ENCODE data around the gene DNMT1. TPM values are rescaled to one million over a fixed set of nuclear protein-coding genes. Genes with fewer than 3 reads are reported as not detected.
"Not testable (repeated sequence)": the region's sequence is repeated elsewhere in the genome, so short reads cannot be mapped to it uniquely, and the experiment has no call there.

DNMT1 gene
- polyA plus RNA-seq, 3 donors = 99.0 to 106 (median 102) TPM

- DNase-seq (ENCODE audit: low read depth in 3 of 3, low spot score in 2 of 3) = no peak
These were observed 27.6 kb upstream of the DNMT1 start for GRCh38 chr19:10222201-10222890.

- no peak for DNase-seq (ENCODE audit: low read depth in 3 of 3, low spot score in 2 of 3)
These were observed 25.9 kb upstream of the DNMT1 start for GRCh38 chr19:10220695-10221094.

- no peak for DNase-seq (ENCODE audit: low read depth in 3 of 3, low spot score in 2 of 3)
These were observed 24.9 kb upstream of the DNMT1 start for GRCh38 chr19:10219678-10220077.

GRCh38 chr19:10217085-10217484, 22.3 kb upstream of the DNMT1 start:
- DNase-seq (ENCODE audit: low read depth in 3 of 3, low spot score in 2 of 3) = no peak

GRCh38 chr19:10214784-10215183, 20.0 kb upstream of the DNMT1 start:
- no peak for DNase-seq (ENCODE audit: low read depth in 3 of 3, low spot score in 2 of 3)

- DNase-seq (ENCODE audit: low read depth in 3 of 3, low spot score in 2 of 3) = no peak
These were observed 16.9 kb upstream of the DNMT1 start for GRCh38 chr19:10211691-10212090.

- DNase-seq (ENCODE audit: low read depth in 3 of 3, low spot score in 2 of 3) = no peak
These were observed 16.3 kb upstream of the DNMT1 start for GRCh38 chr19:10211061-10211460.

- no peak for DNase-seq (ENCODE audit: low read depth in 3 of 3, low spot score in 2 of 3)
These were observed 14.6 kb upstream of the DNMT1 start for GRCh38 chr19:10209315-10209714.

GRCh38 chr19:10207026-10207425, 12.3 kb upstream of the DNMT1 start:
- DNase-seq (ENCODE audit: low read depth in 3 of 3, low spot score in 2 of 3) = no peak

GRCh38 chr19:10206226-10206885, 11.6 kb upstream of the DNMT1 start:
- no peak for DNase-seq (ENCODE audit: low read depth in 3 of 3, low spot score in 2 of 3)

- DNase-seq (ENCODE audit: low read depth in 3 of 3, low spot score in 2 of 3) = no peak
These were observed 10.9 kb upstream of the DNMT1 start for GRCh38 chr19:10205636-10206035.

GRCh38 chr19:10203686-10204085, 8.9 kb upstream of the DNMT1 start:
- DNase-seq (ENCODE audit: low read depth in 3 of 3, low spot score in 2 of 3) = no peak

- DNase-seq (ENCODE audit: low read depth in 3 of 3, low spot score in 2 of 3) = no peak
These were observed 6.4 kb upstream of the DNMT1 start for GRCh38 chr19:10201176-10201575.

GRCh38 chr19:10200101-10200500, 5.3 kb upstream of the DNMT1 start:
- not testable (repeated sequence) for DNase-seq (ENCODE audit: low read depth in 3 of 3, low spot score in 2 of 3)

- DNase-seq (ENCODE audit: low read depth in 3 of 3, low spot score in 2 of 3) = not testable (repeated sequence)
These were observed 4.3 kb upstream of the DNMT1 start for GRCh38 chr19:10198889-10199644.

GRCh38 chr19:10195199-10195519, 406 bp upstream of the DNMT1 start:
- no peak for DNase-seq (ENCODE audit: low read depth in 3 of 3, low spot score in 2 of 3)

GRCh38 chr19:10193790-10194499, 808 bp downstream of the DNMT1 start:
- no peak for DNase-seq (ENCODE audit: low read depth in 3 of 3, low spot score in 2 of 3)

GRCh38 chr19:10192922-10193321, 1.8 kb downstream of the DNMT1 start:
- DNase-seq (ENCODE audit: low read depth in 3 of 3, low spot score in 2 of 3) = no peak

GRCh38 chr19:10191347-10191746, 3.4 kb downstream of the DNMT1 start:
- DNase-seq (ENCODE audit: low read depth in 3 of 3, low spot score in 2 of 3) = no peak

- no peak for DNase-seq (ENCODE audit: low read depth in 3 of 3, low spot score in 2 of 3)
These were observed 4.7 kb downstream of the DNMT1 start for GRCh38 chr19:10190026-10190425.

- DNase-seq (ENCODE audit: low read depth in 3 of 3, low spot score in 2 of 3) = no peak
These were observed 5.1 kb downstream of the DNMT1 start for GRCh38 chr19:10189616-10190015.

All from right renal cortex interstitium (tissue), 3 donors.